C4-2B (cell line): ENCODE results near the gene MYCT1.

Source experiments
- H3K27ac ChIP-seq: fragments of 450-650 bp; 2 replicates; pipeline ENCODE4 v1.5.1; 2017
- CTCF ChIP-seq: fragments of 450-650 bp; conservative IDR thresholded peaks from 2 replicates; pipeline ENCODE4 v1.5.1; 2017; ENCODE audit warnings: mild to moderate bottlenecking
- ZFX ChIP-seq: fragments of 450-650 bp; IDR thresholded peaks from 2 replicates; pipeline ENCODE4 v1.6.1; 2017

The MYCT1 gene

GRCh38 chr6:152723398-152723797 is 25.7 kb downstream of the MYCT1 start:
- H3K27ac ChIP-seq: no peak overlapping the region
- TF ChIP-seq CTCF: no peak
- TF ChIP-seq ZFX: no peak

- no peak for TF ChIP-seq CTCF
- TF ChIP-seq ZFX: no peak
- H3K27ac ChIP-seq: no peak overlapping the region
Observed at GRCh38 chr6:152726313-152726712, 28.6 kb downstream of the MYCT1 start.

GRCh38 chr6:152727507-152727906 is 29.8 kb downstream of the MYCT1 start:
- no peak overlapping the region for H3K27ac ChIP-seq
- TF ChIP-seq ZFX (no peak), CTCF (peak; percentile 36)

- H3K27ac ChIP-seq: no peak overlapping the region
- TF ChIP-seq CTCF (no peak), ZFX (no peak)
Observed at GRCh38 chr6:152734630-152735029, 36.9 kb downstream of the MYCT1 start.

- no peak for TF ChIP-seq ZFX
- no peak for TF ChIP-seq CTCF
- H3K27ac ChIP-seq: no peak overlapping the region
Observed at GRCh38 chr6:152736687-152737273, 39.1 kb downstream of the MYCT1 start.

GRCh38 chr6:152745509-152746171 is 47.9 kb downstream of the MYCT1 start:
- TF ChIP-seq CTCF: no peak
- TF ChIP-seq ZFX: no peak
- no peak overlapping the region for H3K27ac ChIP-seq

GRCh38 chr6:152746172-152746553 is 48.5 kb downstream of the MYCT1 start:
- TF ChIP-seq CTCF (no peak), ZFX (no peak)
- H3K27ac ChIP-seq: no peak overlapping the region
